D721Med (cell line): ENCODE results near the gene PLPP1.

Experiments
- DNase-seq: peaks from one replicate; pipeline ENCODE4 v3.0.0; 2011; ENCODE audit warnings: low spot score; ENCODE audit not compliant: insufficient read length
- FAIRE-seq: peaks from 2 replicates; lab custom pipeline; 2011; peaks lifted over from hg19 to GRCh38; lab: Jason Lieb, UNC
- TF ChIP-seq, protein P1 (sequence below): IDR thresholded peaks from 2 replicates; pipeline ENCODE4 v1.5.1; 2012; ENCODE audit warnings: mild to moderate bottlenecking, control low read depth; ENCODE audit not compliant: insufficient read depth; ENCODE audit errors: missing control alignments

Gene PLPP1

GRCh38 chr5:55441107-55441771, 93.5 kb downstream of the PLPP1 start:
- TF ChIP-seq, protein P1, sequence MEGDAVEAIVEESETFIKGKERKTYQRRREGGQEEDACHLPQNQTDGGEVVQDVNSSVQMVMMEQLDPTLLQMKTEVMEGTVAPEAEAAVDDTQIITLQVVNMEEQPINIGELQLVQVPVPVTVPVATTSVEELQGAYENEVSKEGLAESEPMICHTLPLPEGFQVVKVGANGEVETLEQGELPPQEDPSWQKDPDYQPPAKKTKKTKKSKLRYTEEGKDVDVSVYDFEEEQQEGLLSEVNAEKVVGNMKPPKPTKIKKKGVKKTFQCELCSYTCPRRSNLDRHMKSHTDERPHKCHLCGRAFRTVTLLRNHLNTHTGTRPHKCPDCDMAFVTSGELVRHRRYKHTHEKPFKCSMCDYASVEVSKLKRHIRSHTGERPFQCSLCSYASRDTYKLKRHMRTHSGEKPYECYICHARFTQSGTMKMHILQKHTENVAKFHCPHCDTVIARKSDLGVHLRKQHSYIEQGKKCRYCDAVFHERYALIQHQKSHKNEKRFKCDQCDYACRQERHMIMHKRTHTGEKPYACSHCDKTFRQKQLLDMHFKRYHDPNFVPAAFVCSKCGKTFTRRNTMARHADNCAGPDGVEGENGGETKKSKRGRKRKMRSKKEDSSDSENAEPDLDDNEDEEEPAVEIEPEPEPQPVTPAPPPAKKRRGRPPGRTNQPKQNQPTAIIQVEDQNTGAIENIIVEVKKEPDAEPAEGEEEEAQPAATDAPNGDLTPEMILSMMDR, result no peak
- no peak for FAIRE-seq
- no peak for DNase-seq

DNA sequence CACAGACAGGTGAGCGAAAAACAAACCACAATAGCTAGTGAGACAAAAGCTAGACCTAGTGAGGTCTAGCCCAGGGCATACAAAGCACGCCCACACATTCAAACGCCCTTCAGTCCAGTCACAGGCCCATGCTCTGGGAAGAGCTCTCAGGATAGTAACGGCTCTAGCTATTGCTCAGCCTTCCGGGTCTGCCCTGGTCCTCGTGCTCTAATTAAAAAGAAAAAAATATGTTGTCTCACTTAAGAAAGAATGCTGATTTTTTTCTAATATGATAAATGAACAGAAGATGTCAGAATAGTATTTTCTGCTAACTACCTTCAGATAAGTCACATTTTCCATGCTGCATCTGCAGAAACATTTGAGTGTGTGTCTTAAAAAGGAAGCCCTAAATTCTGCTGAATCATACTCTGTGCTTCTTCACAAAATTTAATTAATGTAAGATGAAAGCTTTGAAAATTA, 94.5 kb downstream of the PLPP1 start:
- DNase-seq, result no peak
- TF ChIP-seq, protein P1, result no peak
- FAIRE-seq, result no peak

- DNase-seq (no peak), FAIRE-seq (no peak)
- TF ChIP-seq, protein P1, result no peak
These were observed 95.8 kb downstream of the PLPP1 start for GRCh38 chr5:55438998-55439397.

DNA sequence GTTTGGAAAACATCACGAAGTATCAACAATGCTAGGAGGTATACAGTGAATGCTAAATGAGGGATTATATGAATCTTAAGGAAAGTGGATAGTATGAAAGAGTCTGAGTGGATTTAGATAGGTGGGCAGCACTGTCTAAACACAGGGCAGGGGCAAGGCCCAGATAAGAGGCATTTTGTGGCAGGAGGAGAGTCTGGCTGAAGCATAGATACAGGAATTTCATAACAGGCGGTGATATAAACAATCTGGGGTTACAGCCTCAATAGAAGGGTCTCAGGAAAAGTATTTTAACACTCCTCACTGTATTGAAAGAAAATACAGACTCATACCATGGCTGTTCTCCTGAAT, 96.9 kb downstream of the PLPP1 start:
- no peak for DNase-seq
- no peak for FAIRE-seq
- TF ChIP-seq, protein P1, result no peak

DNA sequence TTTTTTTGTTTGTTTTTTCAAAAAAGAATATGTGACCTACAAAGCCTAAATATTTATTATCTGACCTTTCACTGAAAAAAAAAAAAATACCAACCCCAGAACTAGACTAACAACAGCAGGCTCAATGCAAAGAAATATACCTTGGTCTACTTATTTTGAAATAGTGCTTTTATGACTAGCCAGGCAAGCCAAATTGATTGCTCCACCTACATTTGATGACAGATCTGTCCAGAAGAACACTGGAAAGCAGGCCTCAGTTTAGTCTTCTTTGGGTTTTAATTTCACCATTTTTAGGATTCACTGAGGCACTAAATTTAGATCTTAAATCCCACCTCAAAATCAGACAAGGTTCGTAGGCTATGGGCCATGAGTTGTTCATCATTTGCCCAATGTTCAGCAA, 97.3 kb downstream of the PLPP1 start:
- TF ChIP-seq, protein P1, result no peak
- DNase-seq, result no peak
- FAIRE-seq, result no peak

GRCh38 chr5:55432549-55432948, 102.2 kb downstream of the PLPP1 start:
- TF ChIP-seq, protein P1, result no peak
- FAIRE-seq (no peak), DNase-seq (no peak)

DNA sequence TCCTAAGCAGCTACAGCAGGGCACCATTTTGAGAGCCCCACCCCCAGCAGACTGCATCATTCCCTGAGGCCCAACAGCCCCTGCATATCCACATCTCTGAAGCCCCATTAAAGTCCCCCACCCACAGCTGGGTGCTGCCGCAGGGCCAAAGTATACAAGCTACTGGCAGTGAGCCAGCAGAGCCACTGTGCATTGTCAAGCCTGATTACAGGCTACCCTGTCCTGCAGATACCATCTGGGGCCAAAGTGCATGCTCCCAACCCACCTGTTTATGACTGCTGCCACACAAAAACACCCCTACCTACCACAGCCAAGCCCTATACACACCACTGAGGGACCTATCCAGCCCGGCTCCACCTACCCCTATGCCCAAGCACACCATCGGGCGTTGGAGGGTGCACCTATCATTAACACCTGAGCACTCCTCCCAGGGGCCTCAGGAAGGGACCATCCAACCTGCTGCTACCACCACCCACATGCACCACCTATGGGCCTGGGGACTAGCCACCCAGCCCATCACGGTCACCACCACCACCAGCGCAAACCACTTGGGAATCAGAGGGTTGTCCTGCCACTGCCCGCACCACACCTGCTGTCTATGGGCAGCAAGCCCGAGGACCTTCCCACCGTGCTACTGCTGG, 105.0 kb downstream of the PLPP1 start:
- TF ChIP-seq, protein P1, result no peak
- DNase-seq (no peak), FAIRE-seq (no peak)
